SU-DHL-6 (cell line): ENCODE data around the gene GHRHR.

Experiments used
- EZH2phosphoT487 ChIP-seq: fragments of 200-600 bp; sonication (generic), shearing (Covaris generic); conservative IDR thresholded peaks from 2 replicates; pipeline ENCODE4 v1.6.1; 2018; ENCODE audit warnings: mild to moderate bottlenecking, antibody characterized with exemption, low read length, moderate library complexity, mixed read lengths
- TF ChIP-seq, protein P1 (sequence below): fragments of 200-600 bp; sonication (generic); IDR thresholded peaks from one replicate; pipeline ENCODE4 v1.5.1; 2017; ENCODE audit warnings: antibody characterized with exemption, mild to moderate bottlenecking, low read length, moderate library complexity; ENCODE audit not compliant: insufficient read depth, poor library complexity, severe bottlenecking

DNA sequence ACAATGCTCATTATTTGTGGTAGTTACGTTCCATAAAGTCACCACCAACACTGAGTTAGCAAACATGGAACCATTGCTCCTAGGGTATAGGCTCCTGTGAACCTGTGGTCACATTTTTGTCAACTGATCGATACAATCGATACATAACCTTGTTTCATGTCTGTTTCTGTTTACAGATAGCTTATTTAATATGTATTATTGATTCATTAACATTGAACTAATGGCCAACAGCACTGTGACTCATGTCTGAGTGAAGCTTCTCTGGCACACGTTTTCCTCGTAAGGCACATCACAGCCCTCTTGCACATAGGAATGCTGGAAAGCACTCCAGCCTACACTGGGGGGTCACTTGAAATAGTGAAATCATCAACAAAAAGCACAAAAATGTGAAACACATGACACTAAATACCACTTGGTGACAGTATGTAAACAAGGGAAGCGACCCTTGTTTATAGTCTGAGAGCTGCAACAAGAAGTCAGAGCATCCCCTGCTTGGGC lies 27.0 kb downstream of the GHRHR start:
- TF ChIP-seq, protein P1, sequence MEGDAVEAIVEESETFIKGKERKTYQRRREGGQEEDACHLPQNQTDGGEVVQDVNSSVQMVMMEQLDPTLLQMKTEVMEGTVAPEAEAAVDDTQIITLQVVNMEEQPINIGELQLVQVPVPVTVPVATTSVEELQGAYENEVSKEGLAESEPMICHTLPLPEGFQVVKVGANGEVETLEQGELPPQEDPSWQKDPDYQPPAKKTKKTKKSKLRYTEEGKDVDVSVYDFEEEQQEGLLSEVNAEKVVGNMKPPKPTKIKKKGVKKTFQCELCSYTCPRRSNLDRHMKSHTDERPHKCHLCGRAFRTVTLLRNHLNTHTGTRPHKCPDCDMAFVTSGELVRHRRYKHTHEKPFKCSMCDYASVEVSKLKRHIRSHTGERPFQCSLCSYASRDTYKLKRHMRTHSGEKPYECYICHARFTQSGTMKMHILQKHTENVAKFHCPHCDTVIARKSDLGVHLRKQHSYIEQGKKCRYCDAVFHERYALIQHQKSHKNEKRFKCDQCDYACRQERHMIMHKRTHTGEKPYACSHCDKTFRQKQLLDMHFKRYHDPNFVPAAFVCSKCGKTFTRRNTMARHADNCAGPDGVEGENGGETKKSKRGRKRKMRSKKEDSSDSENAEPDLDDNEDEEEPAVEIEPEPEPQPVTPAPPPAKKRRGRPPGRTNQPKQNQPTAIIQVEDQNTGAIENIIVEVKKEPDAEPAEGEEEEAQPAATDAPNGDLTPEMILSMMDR = no peak
- TF ChIP-seq EZH2phosphoT487 = no peak
